ENCODE results near the gene RNLS.

The RNLS gene

DNA sequence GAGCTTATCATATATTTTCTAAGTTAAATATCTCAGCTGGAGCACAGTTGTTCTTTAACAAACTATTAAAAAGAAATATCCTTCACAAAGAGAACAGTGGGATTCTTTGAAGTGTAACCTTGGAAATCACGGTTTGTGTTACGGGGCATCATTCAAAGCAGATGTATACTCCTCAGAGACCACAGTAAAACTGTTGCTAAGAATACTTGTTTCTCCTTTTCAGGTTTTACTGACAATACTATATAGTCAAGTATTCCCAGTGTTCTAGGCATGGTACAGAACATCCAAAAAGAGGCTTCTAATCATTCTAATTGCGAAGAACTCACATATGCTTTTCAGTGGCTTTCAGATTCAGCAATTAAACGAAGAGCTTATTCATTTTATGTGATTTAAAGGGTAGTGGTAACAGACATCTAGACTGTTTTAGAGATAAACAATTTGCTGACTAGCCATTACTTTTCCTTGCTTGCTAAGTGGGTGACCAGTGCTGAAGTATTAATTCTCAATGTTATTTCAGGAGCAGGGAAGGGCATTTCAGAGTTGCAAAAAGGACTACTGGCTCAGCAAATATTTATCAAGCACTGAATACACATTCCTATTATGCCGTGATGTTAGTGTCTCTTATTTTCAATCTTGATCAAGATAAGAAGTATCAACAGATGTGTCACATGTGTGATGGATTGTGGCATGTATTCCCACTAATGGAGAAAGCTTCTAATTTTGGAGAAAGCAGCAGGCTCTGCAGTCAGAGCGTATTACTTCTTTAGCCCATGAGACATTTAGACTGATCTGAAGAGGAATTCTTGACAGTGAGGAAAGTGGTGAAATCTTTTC, 236.8 kb downstream of the RNLS start:
- peaks cover 0 to 23% (median 6%) of the 10 kb centered on the region in 5 donors for H3K4me1 ChIP-seq (ENCODE audit: control insufficient read depth in 5 of 5, insufficient read depth in 5 of 5, low read length in 5 of 5)
- H3K9ac ChIP-seq (ENCODE audit: low read length in 5 of 5), result no peak overlapping the region
- H3K9me3 ChIP-seq (ENCODE audit: control insufficient read depth in 5 of 5, low read length in 5 of 5), result no peaks in the 10 kb centered on the region
- no peaks in the 10 kb centered on the region for H3K36me3 ChIP-seq (ENCODE audit: control insufficient read depth in 5 of 5, insufficient read depth in 5 of 5, low read length in 5 of 5)
- no peak overlapping the region for H3K27ac ChIP-seq (ENCODE audit: low read depth, low read length)
- H3K4me3 ChIP-seq (ENCODE audit: low read depth in 1 of 5, low read length in 5 of 5), result no peak overlapping the region
- H3K27me3 ChIP-seq (ENCODE audit: control insufficient read depth in 5 of 5, insufficient read depth in 4 of 5, low read length in 5 of 5), result no peaks in the 10 kb centered on the region

DNA sequence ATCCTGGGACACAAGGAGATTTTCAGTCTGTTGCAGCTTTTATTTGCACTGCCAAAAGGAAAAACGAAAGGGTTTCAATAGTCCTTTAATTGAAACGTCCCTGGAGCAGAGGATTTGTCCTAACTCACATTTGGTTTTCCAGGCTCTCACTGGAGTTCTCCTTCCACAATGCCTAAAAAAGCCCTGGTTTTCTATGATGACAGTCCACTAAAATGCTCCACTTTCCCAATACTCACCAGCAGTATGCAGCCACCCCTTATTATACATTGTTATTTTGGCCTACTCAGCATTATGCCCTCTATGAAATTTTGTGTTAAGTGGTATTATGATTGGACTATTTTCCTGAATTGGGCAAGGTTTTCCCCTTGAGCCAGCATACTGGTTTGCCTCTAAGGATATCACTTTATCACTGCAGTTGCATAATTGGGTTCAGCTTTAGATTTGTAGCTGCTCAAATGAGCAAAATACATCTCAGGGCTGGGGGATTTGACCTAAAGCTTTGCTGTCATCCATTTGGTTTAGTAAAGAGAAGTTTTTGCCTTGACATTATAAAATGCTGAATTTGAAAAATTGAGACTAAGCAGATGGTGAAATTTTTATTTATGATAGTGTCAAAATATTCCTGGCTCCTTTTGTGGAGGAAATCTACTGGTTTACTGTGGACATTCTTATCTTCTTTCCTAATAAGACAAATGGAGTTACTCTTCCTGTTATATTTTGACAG, 239.2 kb downstream of the RNLS start:
- Histone ChIP-seq H3K36me3 (ENCODE audit: control insufficient read depth in 5 of 5, insufficient read depth in 5 of 5, low read length in 5 of 5) (no peaks in the 10 kb centered on the region), H3K4me3 (ENCODE audit: low read depth in 1 of 5, low read length in 5 of 5) (peak overlapping the region in 1 of 5 donors; percentile 23), H3K27ac (ENCODE audit: low read depth, low read length) (peak overlapping the region; percentile 45), H3K9me3 (ENCODE audit: control insufficient read depth in 5 of 5, low read length in 5 of 5) (no peaks in the 10 kb centered on the region), H3K9ac (ENCODE audit: low read length in 5 of 5) (no peak overlapping the region), H3K27me3 (ENCODE audit: control insufficient read depth in 5 of 5, insufficient read depth in 4 of 5, low read length in 5 of 5) (no peaks in the 10 kb centered on the region), H3K4me1 (ENCODE audit: control insufficient read depth in 5 of 5, insufficient read depth in 5 of 5, low read length in 5 of 5) (peaks cover 0 to 23% (median 6%) of the 10 kb centered on the region in 5 donors)

DNA sequence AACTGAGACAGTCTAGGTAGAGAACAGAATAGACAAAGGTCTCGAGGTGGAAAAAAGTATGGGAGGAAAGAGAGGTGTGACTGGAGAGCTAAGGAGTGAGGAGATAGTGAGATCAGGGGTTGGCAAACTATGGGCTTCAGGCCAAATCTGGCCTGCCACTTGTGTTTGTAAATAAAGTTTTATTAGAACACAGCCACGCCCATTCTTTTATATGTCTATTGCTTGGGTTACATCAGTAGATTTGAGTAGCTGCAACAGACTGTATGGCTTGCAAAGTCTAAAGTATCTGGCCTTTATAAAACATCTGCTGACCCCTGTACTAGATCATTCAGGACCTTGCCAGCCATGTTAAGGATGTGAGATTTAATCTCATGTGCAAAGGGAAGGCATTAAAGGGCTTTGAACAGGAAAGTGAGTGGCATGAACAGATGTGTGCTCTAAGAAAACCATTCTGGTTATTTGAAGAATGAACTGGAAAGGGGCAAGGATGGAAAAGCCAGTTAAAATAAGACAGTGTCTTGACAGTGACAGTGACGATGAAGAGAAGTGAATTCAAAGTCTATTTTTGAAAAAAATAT, 240.3 kb downstream of the RNLS start:
- H3K9me3 ChIP-seq (ENCODE audit: control insufficient read depth in 5 of 5, low read length in 5 of 5), result no peaks in the 10 kb centered on the region
- no peaks in the 10 kb centered on the region for H3K36me3 ChIP-seq (ENCODE audit: control insufficient read depth in 5 of 5, insufficient read depth in 5 of 5, low read length in 5 of 5)
- no peak overlapping the region for H3K4me3 ChIP-seq (ENCODE audit: low read depth in 1 of 5, low read length in 5 of 5)
- no peak overlapping the region for H3K9ac ChIP-seq (ENCODE audit: low read length in 5 of 5)
- H3K4me1 ChIP-seq (ENCODE audit: control insufficient read depth in 5 of 5, insufficient read depth in 5 of 5, low read length in 5 of 5), result peaks cover 0 to 17% (median 6%) of the 10 kb centered on the region in 5 donors
- H3K27ac ChIP-seq (ENCODE audit: low read depth, low read length), result peak overlapping the region; percentile 45
- no peaks in the 10 kb centered on the region for H3K27me3 ChIP-seq (ENCODE audit: control insufficient read depth in 5 of 5, insufficient read depth in 4 of 5, low read length in 5 of 5)

DNA sequence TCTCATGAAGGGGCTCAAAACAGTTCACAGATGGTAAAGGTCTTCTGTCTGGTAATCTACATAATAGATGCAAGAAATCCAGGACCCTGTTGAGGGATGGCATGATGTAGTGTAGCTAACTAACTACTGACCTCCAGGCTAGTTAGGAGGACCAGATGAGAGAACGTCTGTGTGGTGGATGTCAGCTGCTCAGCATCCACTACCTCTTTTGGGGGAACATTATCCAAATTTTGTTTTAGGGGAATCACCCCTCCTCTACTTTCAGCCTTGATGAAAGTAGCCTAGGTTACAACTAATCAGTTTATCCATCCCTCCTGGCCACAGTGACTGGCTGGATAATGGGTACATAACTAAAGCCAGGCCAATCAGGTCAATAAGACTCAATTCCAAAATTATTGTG, 246.0 kb downstream of the RNLS start:
- H3K4me3 ChIP-seq (ENCODE audit: low read depth in 1 of 5, low read length in 5 of 5), result no peak overlapping the region
- H3K4me1 ChIP-seq (ENCODE audit: control insufficient read depth in 5 of 5, insufficient read depth in 5 of 5, low read length in 5 of 5), result peaks cover 0 to 14% (median 5%) of the 10 kb centered on the region in 5 donors
- H3K9ac ChIP-seq (ENCODE audit: low read length in 5 of 5), result no peak overlapping the region
- H3K36me3 ChIP-seq (ENCODE audit: control insufficient read depth in 5 of 5, insufficient read depth in 5 of 5, low read length in 5 of 5), result no peaks in the 10 kb centered on the region
- no peaks in the 10 kb centered on the region for H3K27me3 ChIP-seq (ENCODE audit: control insufficient read depth in 5 of 5, insufficient read depth in 4 of 5, low read length in 5 of 5)
- H3K27ac ChIP-seq (ENCODE audit: low read depth, low read length), result no peak overlapping the region
- H3K9me3 ChIP-seq (ENCODE audit: control insufficient read depth in 5 of 5, low read length in 5 of 5), result no peaks in the 10 kb centered on the region

DNA sequence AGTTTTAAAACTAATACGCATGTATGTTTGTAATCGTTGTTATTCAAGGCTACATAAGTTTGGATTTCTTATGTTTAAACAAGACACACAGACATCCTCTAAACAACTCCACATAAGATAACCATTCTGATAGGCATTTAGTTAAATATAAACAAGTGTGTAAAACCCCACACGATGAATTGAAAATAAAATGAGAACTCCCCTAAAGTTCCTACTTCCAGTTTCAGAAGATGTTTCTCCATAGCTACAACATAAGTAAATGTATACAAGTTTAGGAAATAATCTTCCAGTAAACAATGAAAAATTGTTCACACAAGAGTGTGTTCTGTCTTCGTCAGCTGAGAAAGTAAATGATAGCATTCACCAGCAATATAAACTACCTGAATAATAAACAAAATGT, 246.8 kb downstream of the RNLS start:
- Histone ChIP-seq H3K27me3 (ENCODE audit: control insufficient read depth in 5 of 5, insufficient read depth in 4 of 5, low read length in 5 of 5) (no peaks in the 10 kb centered on the region), H3K4me3 (ENCODE audit: low read depth in 1 of 5, low read length in 5 of 5) (no peak overlapping the region), H3K9ac (ENCODE audit: low read length in 5 of 5) (no peak overlapping the region), H3K27ac (ENCODE audit: low read depth, low read length) (no peak overlapping the region), H3K36me3 (ENCODE audit: control insufficient read depth in 5 of 5, insufficient read depth in 5 of 5, low read length in 5 of 5) (no peaks in the 10 kb centered on the region), H3K4me1 (ENCODE audit: control insufficient read depth in 5 of 5, insufficient read depth in 5 of 5, low read length in 5 of 5) (peaks cover 0 to 21% (median 11%) of the 10 kb centered on the region in 5 donors), H3K9me3 (ENCODE audit: control insufficient read depth in 5 of 5, low read length in 5 of 5) (no peaks in the 10 kb centered on the region)

DNA sequence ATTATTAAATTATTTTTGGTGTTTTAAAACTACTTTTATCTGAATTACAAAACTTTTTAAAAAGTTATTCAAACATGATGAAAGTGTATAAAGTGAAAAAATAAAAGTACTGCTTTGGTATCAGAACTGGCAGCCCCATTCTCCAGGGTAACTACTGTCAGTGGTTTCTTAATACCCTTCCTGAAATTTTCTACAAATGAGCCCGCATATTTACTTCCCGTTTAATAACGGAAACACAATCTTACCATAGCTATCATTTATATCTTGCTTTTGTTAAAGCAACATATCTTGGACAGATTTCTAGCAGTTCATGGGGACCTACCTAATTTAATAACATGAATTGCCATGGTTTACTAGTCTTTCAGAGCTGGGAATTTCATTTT, 249.9 kb downstream of the RNLS start:
- H3K9me3 ChIP-seq (ENCODE audit: control insufficient read depth in 5 of 5, low read length in 5 of 5), result no peaks in the 10 kb centered on the region
- no peak overlapping the region for H3K27ac ChIP-seq (ENCODE audit: low read depth, low read length)
- H3K36me3 ChIP-seq (ENCODE audit: control insufficient read depth in 5 of 5, insufficient read depth in 5 of 5, low read length in 5 of 5), result no peaks in the 10 kb centered on the region
- H3K4me3 ChIP-seq (ENCODE audit: low read depth in 1 of 5, low read length in 5 of 5), result no peak overlapping the region
- H3K27me3 ChIP-seq (ENCODE audit: control insufficient read depth in 5 of 5, insufficient read depth in 4 of 5, low read length in 5 of 5), result no peaks in the 10 kb centered on the region
- H3K9ac ChIP-seq (ENCODE audit: low read length in 5 of 5), result peak overlapping the region in 1 of 5 donors; percentile 24
- H3K4me1 ChIP-seq (ENCODE audit: control insufficient read depth in 5 of 5, insufficient read depth in 5 of 5, low read length in 5 of 5), result peaks cover 0 to 26% (median 11%) of the 10 kb centered on the region in 5 donors

DNA sequence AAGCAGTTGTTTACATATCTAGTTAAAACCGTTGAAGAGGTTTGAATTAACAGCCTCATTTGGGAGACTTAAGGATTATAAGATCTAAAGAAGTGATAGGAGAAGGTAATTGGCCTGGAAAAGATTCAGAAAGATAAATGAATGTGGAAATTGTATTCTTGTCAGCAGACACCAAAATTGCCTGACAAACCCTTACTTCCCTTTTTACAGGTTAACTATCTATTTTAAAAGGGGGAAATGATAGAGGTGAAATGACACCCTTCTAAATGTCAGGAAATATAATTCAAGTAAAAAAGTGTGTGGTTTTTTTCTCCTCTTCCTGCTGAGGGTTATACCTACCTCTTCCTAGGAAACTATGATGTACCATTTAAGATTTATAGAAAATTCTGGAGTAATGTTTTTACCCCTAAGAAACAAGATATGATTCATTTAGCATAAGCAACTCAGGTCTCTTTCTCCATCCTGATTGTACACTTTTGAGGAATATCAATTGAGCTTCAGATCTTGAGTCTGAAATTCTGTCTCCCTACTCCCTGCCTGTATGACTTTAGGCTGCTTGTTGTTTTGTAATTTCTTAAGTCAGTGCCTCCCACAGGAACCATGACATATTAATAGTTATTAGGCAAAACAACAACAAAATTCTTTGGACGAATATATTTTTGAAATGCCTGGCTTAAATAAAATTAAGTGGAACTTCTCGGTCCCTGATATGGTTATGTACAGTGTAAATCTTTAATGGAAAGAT, 250.4 kb downstream of the RNLS start:
- peaks cover 0 to 26% (median 11%) of the 10 kb centered on the region in 5 donors for H3K4me1 ChIP-seq (ENCODE audit: control insufficient read depth in 5 of 5, insufficient read depth in 5 of 5, low read length in 5 of 5)
- H3K36me3 ChIP-seq (ENCODE audit: control insufficient read depth in 5 of 5, insufficient read depth in 5 of 5, low read length in 5 of 5), result no peaks in the 10 kb centered on the region
- H3K27me3 ChIP-seq (ENCODE audit: control insufficient read depth in 5 of 5, insufficient read depth in 4 of 5, low read length in 5 of 5), result no peaks in the 10 kb centered on the region
- no peaks in the 10 kb centered on the region for H3K9me3 ChIP-seq (ENCODE audit: control insufficient read depth in 5 of 5, low read length in 5 of 5)
- H3K4me3 ChIP-seq (ENCODE audit: low read depth in 1 of 5, low read length in 5 of 5), result no peak overlapping the region
- peak overlapping the region; percentile 33 for H3K27ac ChIP-seq (ENCODE audit: low read depth, low read length)
- peak overlapping the region in 2 of 5 donors; percentile 24 to 30 for H3K9ac ChIP-seq (ENCODE audit: low read length in 5 of 5)

DNA sequence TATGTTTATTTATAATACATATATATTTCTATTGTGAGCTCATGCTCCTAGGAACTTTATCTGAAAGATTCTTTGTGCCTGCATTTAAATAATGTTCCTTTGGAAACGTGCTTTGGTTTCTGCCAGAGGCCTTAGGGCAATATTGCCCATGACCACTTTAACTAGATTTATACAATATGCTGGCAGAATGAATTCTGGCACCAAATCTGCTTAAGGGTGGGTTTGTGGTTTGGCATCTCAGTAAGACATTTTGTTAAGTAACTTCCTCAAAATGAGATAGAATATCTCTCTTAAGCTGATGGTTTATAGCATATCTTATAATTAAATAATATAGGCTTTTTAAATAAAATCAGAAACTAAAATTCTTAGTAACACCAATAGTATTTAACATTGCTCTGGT, 252.9 kb downstream of the RNLS start:
- Histone ChIP-seq H3K9me3 (ENCODE audit: control insufficient read depth in 5 of 5, low read length in 5 of 5) (no peaks in the 10 kb centered on the region), H3K27ac (ENCODE audit: low read depth, low read length) (no peak overlapping the region), H3K4me1 (ENCODE audit: control insufficient read depth in 5 of 5, insufficient read depth in 5 of 5, low read length in 5 of 5) (peaks cover 0 to 31% (median 11%) of the 10 kb centered on the region in 5 donors), H3K27me3 (ENCODE audit: control insufficient read depth in 5 of 5, insufficient read depth in 4 of 5, low read length in 5 of 5) (no peaks in the 10 kb centered on the region), H3K36me3 (ENCODE audit: control insufficient read depth in 5 of 5, insufficient read depth in 5 of 5, low read length in 5 of 5) (no peaks in the 10 kb centered on the region), H3K4me3 (ENCODE audit: low read depth in 1 of 5, low read length in 5 of 5) (no peak overlapping the region), H3K9ac (ENCODE audit: low read length in 5 of 5) (no peak overlapping the region)

DNA sequence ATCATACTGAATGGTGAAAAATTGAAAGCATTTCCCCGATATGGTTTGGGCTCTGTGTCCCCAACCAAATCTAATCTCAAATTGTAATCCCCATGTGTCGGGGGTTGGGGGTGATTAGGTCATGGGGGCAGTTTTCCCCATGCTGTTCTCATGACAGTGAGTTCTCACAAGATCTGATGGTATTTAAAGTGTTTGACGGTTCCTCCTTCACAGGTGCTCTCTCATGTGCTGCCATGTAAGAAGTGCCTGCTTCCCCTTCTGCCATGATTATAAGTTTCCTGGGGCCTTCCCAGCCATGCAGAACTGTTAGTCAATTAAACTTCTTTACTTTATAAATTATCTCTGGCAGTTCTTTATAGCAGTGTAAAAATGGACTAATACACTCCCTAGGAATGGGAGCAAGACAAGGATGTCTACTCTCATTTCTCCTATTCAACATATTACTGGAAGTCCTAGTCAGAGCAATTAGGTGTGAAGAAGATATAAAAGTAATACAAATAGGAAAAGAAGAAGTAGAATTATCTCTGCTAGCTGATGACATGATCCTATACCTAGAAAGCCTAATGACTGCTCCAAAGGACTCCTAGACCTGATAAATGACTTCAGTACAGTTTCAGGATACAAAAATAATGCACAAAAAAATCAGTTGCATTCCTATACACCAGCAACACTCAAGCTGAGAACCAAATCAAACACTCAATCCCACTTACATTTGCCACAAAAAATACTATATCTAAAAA, 260.6 kb downstream of the RNLS start:
- no peak overlapping the region for H3K27ac ChIP-seq (ENCODE audit: low read depth, low read length)
- H3K9ac ChIP-seq (ENCODE audit: low read length in 5 of 5), result no peak overlapping the region
- H3K4me3 ChIP-seq (ENCODE audit: low read depth in 1 of 5, low read length in 5 of 5), result no peak overlapping the region
- H3K9me3 ChIP-seq (ENCODE audit: control insufficient read depth in 5 of 5, low read length in 5 of 5), result peaks cover 5 to 19% (median 15%) of the 10 kb centered on the region in 5 donors
- no peaks in the 10 kb centered on the region for H3K27me3 ChIP-seq (ENCODE audit: control insufficient read depth in 5 of 5, insufficient read depth in 4 of 5, low read length in 5 of 5)
- H3K4me1 ChIP-seq (ENCODE audit: control insufficient read depth in 5 of 5, insufficient read depth in 5 of 5, low read length in 5 of 5), result peaks cover 0 to 5% (median 0%) of the 10 kb centered on the region in 5 donors
- H3K36me3 ChIP-seq (ENCODE audit: control insufficient read depth in 5 of 5, insufficient read depth in 5 of 5, low read length in 5 of 5), result no peaks in the 10 kb centered on the region
